Ascending aorta (tissue), 2 donors: ENCODE measurements around the gene ENKD1. TPM values are rescaled to one million over a fixed set of nuclear protein-coding genes. Genes with fewer than 3 reads are reported as not detected.
"Not testable (repeated sequence)": the region's sequence is repeated elsewhere in the genome, so short reads cannot be mapped to it uniquely, and the experiment has no call there.

ENCODE experiments used
- DNase-seq, 2 donors: peaks; one replicate each; pipeline ENCODE4 v3.0.0-alpha.2; 2019; ENCODE audit warnings: low spot score in 2 of 2
- H3K27ac ChIP-seq, 2 donors: fragments of 200-600 bp; sonication (generic); one replicate each; pipeline ENCODE4 v1.5.1; 2016 to 2017; ENCODE audit warnings: mild to moderate bottlenecking in 1 of 2
- H3K27me3 ChIP-seq: fragments of 200-600 bp; sonication (generic); one replicate; pipeline ENCODE4 v1.5.1; 2017
- H3K36me3 ChIP-seq, 2 donors: fragments of 200-600 bp; sonication (generic); one replicate each; pipeline ENCODE4 v1.5.1; 2016
- H3K4me1 ChIP-seq, 2 donors: fragments of 200-600 bp; sonication (generic); one replicate each; pipeline ENCODE4 v1.5.1; 2016 to 2017; ENCODE audit warnings: mild to moderate bottlenecking in 1 of 2
- H3K4me3 ChIP-seq, 2 donors: fragments of 200-600 bp; sonication (generic); one replicate each; pipeline ENCODE4 v1.5.1; 2016 to 2017; ENCODE audit warnings: mild to moderate bottlenecking in 1 of 2
- H3K9me3 ChIP-seq, 2 donors: fragments of 200-600 bp; sonication (generic); one replicate each; pipeline ENCODE4 v1.5.1; 2016
- intact Hi-C: fragments of 100-400 bp; cut with DNase I; formaldehyde crosslinking; loops from one replicate; pipeline ENCODE4 v1.15.1; 2023
- total RNA-seq: library from RNA; depleted of rRNA; stranded (reverse); fragments of >200 nt; gene quantifications from one replicate; pipeline ENCODE4 v1.1.0, GENCODE V29; 2016
- TF ChIP-seq, protein P1 (sequence below), 3 experiments: fragments of 200-600 bp in 2 of 3; fragments of 450-650 bp in 1 of 3; sonication (generic) in 2 of 3; IDR thresholded peaks; one replicate each; pipeline ENCODE4 v1.5.1; 2016 to 2019; ENCODE audit warnings: antibody characterized with exemption in 3 of 3, mild to moderate bottlenecking in 1 of 3, moderate library complexity in 1 of 3

The ENKD1 gene
- total RNA-seq, 1 donor from 2014 or later, result 42.5 TPM

DNA sequence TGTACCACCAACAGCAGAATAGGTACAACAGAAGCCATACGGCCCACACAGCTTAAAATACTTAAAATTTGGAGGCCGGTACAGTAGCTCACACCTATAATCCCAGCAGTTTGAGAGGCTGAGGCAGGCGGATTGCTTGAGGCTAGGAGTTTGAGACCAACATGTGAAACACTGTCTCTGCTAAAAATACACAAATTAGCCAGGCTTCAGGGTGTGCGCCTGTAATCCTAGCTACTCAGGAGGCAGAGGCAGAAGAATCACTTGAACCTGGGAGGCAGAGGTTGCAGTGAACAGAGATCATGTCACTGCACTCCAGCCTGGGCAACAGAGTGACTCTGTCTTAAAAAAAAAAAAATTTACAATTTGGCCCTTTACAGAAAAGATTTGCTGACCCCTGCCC, 35.6 kb upstream of the ENKD1 start:
- no peaks in the 10 kb centered on the region for H3K27me3 ChIP-seq
- H3K4me3 ChIP-seq, result no peak overlapping the region
- intact Hi-C loops, result no loop called here
- no peaks in the 10 kb centered on the region for H3K4me1 ChIP-seq
- peaks cover 6 to 7% of the 10 kb centered on the region in 2 donors for H3K36me3 ChIP-seq
- TF ChIP-seq, protein P1, sequence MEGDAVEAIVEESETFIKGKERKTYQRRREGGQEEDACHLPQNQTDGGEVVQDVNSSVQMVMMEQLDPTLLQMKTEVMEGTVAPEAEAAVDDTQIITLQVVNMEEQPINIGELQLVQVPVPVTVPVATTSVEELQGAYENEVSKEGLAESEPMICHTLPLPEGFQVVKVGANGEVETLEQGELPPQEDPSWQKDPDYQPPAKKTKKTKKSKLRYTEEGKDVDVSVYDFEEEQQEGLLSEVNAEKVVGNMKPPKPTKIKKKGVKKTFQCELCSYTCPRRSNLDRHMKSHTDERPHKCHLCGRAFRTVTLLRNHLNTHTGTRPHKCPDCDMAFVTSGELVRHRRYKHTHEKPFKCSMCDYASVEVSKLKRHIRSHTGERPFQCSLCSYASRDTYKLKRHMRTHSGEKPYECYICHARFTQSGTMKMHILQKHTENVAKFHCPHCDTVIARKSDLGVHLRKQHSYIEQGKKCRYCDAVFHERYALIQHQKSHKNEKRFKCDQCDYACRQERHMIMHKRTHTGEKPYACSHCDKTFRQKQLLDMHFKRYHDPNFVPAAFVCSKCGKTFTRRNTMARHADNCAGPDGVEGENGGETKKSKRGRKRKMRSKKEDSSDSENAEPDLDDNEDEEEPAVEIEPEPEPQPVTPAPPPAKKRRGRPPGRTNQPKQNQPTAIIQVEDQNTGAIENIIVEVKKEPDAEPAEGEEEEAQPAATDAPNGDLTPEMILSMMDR (IDR thresholded peaks at IDR 0.05), result no peak
- H3K27ac ChIP-seq, result no peak overlapping the region
- H3K9me3 ChIP-seq, result no peaks in the 10 kb centered on the region
- no peak for DNase-seq

DNA sequence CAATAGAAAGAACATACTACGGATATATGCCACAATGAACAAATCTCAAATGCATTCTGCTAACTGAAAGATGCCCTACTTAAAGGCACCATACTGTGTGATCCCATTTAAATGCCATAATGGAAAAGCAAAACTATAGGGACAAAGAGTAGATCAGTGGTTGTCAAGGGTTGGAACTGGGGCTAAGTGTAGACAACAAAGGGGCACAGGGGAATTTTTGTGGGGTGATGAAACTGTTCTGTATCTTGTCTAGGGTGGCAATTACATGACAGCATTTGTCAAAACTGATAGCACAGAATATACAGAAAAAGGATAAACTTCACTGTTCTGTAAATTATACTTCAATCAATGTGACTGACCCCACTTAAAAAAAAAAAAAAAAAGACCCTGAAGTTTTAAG, 34.9 kb upstream of the ENKD1 start:
- no peak for DNase-seq
- Histone ChIP-seq H3K4me1 (no peaks in the 10 kb centered on the region), H3K27ac (no peak overlapping the region), H3K27me3 (no peaks in the 10 kb centered on the region), H3K9me3 (no peaks in the 10 kb centered on the region), H3K4me3 (no peak overlapping the region), H3K36me3 (peaks cover 6 to 7% of the 10 kb centered on the region in 2 donors)
- TF ChIP-seq, protein P1 (IDR thresholded peaks at IDR 0.05), result no peak
- intact Hi-C loops, result no loop called here

DNA sequence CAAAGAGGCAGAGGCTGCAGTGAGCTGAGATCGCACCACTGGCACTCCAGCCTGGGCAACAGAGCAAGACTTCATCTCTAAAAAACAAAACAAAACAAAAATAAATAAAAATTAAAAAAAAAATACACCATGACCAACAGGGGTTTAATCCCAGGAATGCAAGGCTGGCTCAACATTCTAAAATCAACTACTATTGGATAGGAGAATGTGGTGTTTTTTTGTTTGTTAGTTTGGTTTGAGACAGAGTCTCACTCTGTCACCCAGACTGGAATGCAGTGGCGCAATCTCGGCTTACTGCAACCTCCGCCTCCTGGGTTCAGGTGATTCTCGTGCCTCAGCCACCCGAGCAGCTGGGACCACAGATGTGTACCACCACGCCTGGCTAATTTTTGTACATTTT, 32.7 kb upstream of the ENKD1 start:
- peaks cover 6 to 7% of the 10 kb centered on the region in 2 donors for H3K36me3 ChIP-seq
- H3K4me3 ChIP-seq, result no peak overlapping the region
- no peak overlapping the region for H3K27ac ChIP-seq
- DNase-seq, result no peak
- intact Hi-C loops, result no loop called here
- no peaks in the 10 kb centered on the region for H3K4me1 ChIP-seq
- H3K9me3 ChIP-seq, result no peaks in the 10 kb centered on the region
- H3K27me3 ChIP-seq, result no peaks in the 10 kb centered on the region
- TF ChIP-seq, protein P1 (IDR thresholded peaks at IDR 0.05), result no peak

DNA sequence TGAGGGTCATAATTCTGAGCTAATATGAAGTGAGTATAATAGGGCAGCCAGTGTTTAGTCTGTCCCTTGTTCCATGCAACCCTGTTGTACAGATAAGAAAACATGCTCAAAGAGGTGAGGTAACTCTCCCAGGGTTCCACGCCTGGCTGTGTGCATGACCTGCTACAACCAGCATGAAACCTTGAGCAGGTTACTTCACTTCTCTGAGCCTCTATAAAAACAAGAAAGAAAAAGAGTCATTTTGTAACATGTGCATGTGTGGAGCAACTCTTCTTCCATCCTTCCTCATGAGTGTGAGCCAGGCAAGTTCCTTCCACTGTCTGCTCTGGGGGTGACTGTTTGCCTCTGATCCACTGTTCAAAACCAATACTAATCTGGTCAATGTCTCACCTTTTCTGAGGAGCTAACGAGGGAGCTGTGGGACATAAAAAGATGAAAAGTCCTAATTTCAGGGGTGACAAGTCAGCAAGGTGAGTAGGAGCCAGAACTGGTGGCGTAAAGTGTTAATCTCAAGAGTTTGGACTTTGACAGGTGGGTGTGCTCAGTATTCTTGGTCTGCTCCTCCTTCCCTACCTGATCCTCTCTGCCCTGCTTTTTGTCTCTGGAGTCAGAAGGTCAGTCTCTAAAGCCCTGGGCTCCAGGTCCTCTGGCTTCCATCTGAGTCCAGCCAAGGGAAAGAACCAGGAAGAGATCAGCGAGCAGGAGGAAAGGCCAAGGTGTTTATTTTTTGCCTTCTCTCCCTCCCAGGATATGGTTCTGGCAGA, 31.1 kb upstream of the ENKD1 start:
- Histone ChIP-seq H3K27me3 (no peaks in the 10 kb centered on the region), H3K9me3 (no peaks in the 10 kb centered on the region), H3K4me3 (no peak overlapping the region), H3K36me3 (peaks cover 6 to 7% of the 10 kb centered on the region in 2 donors), H3K27ac (no peak overlapping the region), H3K4me1 (no peaks in the 10 kb centered on the region)
- intact Hi-C loops, result no loop called here
- DNase-seq, result no peak
- TF ChIP-seq, protein P1 (IDR thresholded peaks at IDR 0.05), result no peak

DNA sequence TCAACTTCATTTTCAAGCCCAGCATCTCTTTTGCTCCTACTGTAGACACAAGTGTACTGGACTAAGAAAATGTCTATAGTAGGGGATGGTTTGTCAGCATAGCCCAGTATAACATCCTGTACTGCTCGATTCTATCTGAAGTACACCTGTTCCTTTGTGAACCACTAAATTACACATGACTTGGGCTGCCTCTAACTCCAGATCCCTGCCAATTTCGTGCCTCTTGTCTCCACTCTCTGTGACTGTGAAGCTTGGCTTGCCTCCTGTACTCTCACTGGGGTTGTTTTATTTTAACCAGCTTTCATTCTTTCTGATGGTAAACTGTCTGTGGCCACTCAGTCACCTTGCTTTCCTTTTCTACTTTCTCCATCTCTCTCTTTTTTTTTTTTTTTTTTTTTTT, 28.1 kb upstream of the ENKD1 start:
- no peaks in the 10 kb centered on the region for H3K4me1 ChIP-seq
- no peak for DNase-seq
- intact Hi-C loops, result no loop called here
- no peak overlapping the region for H3K27ac ChIP-seq
- H3K27me3 ChIP-seq, result no peaks in the 10 kb centered on the region
- no peak overlapping the region for H3K4me3 ChIP-seq
- H3K36me3 ChIP-seq, result peaks cover 6 to 7% of the 10 kb centered on the region in 2 donors
- TF ChIP-seq, protein P1 (IDR thresholded peaks at IDR 0.05), result no peak
- no peaks in the 10 kb centered on the region for H3K9me3 ChIP-seq

DNA sequence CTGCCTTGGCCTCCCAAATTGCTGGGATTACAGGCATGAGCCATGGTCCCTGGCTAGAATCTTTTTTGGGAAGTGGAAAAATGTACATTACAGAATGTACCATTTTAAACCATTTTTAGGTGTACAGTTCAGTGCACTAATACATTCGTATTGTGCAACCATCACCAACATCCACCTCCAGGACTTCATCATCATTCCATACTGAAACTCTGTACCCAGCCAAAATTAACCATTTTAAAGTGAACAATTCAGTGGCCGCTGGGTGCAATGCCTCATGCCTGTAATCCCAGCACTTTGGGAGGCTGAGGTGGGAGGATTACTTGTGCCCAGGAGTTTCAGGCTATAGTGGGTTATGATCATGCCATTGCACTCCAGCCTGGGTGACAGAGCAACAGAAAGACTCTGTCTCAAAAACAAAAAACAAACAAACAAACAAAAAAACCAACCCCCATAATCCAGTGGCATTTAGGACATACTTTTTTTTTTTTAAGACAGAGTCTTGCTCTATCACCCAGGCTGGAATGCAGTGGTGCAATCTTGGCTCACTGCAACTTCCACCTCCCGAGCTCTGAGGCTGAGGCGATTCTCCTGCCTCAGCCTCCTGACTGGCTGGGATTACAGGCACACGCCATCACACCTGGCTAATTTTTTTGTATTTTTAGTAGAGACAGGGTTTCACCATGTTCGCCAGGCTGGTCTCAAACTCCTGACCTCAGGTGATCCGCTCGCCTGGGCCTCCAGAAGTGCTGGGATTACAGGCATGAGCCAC, 27.2 kb upstream of the ENKD1 start:
- H3K4me1 ChIP-seq, DNase-seq, intact Hi-C loops, H3K27me3 ChIP-seq, H3K36me3 ChIP-seq, H3K4me3 ChIP-seq, H3K9me3 ChIP-seq, H3K27ac ChIP-seq: not testable (repeated sequence)
